EL (cell line): ENCODE measurements around the gene NBPF14.
"Not testable (repeated sequence)": the region's sequence is repeated elsewhere in the genome, so short reads cannot be mapped to it uniquely, and the experiment has no call there.

ENCODE experiments used
- DNase-seq: peaks from one replicate; pipeline ENCODE4 v3.0.0-alpha.2; 2016

NBPF14 gene

GRCh38 chr1:148595911-148596310 is at the start of gene NBPF14:
Gene NBPF14, minus strand, starts transcription at chr1:148596011. Its CDS starts 294 bp downstream, at chr1:148595717.
- DNase-seq: not testable (repeated sequence)

- DNase-seq: not testable (repeated sequence)
These were observed 29.6 kb upstream of the NBPF14 start for GRCh38 chr1:148625451-148625850.

- DNase-seq: not testable (repeated sequence)
These were observed 22.4 kb upstream of the NBPF14 start for GRCh38 chr1:148618216-148618615.

- DNase-seq: not testable (repeated sequence)
These were observed 9.5 kb upstream of the NBPF14 start for GRCh38 chr1:148605266-148605665.

GRCh38 chr1:148595360-148595759 is 451 bp downstream of the NBPF14 start:
- not testable (repeated sequence) for DNase-seq

- DNase-seq: not testable (repeated sequence)
These were observed 4.7 kb downstream of the NBPF14 start for GRCh38 chr1:148591098-148591497.

GRCh38 chr1:148532158-148532557 is 63.7 kb downstream of the NBPF14 start:
- not testable (repeated sequence) for DNase-seq

GRCh38 chr1:148529101-148529567 is 66.7 kb downstream of the NBPF14 start:
- peak; percentile 84 for DNase-seq

GRCh38 chr1:148528591-148528990 is 67.2 kb downstream of the NBPF14 start:
- not testable (repeated sequence) for DNase-seq

- DNase-seq: not testable (repeated sequence)
These were observed 69.2 kb downstream of the NBPF14 start for GRCh38 chr1:148526587-148526986.

GRCh38 chr1:148523205-148524144 is 72.3 kb downstream of the NBPF14 start:
- not testable (repeated sequence) for DNase-seq

- peak; percentile 98 for DNase-seq
These were observed 73.1 kb downstream of the NBPF14 start for GRCh38 chr1:148522561-148523204.

GRCh38 chr1:148522072-148522471 is 73.7 kb downstream of the NBPF14 start:
- peak; percentile 85 for DNase-seq

- DNase-seq: not testable (repeated sequence)
These were observed 81.5 kb downstream of the NBPF14 start for GRCh38 chr1:148514310-148514709.

- peak; percentile 67 for DNase-seq
These were observed 83.1 kb downstream of the NBPF14 start for GRCh38 chr1:148512571-148513184.

- not testable (repeated sequence) for DNase-seq
These were observed 101.9 kb downstream of the NBPF14 start for GRCh38 chr1:148493933-148494332.

- not testable (repeated sequence) for DNase-seq
These were observed 112.8 kb downstream of the NBPF14 start, which contains the start of gene PPIAL4G for GRCh38 chr1:148483029-148483428. Gene PPIAL4G, minus strand, starts transcription at chr1:148483302. Its CDS starts 50 bp downstream, at chr1:148483252.
